Measurements from ENCODE around the gene FAM163A. TPM values are rescaled to one million over a fixed set of nuclear protein-coding genes. Genes with fewer than 3 reads are reported as not detected.

The FAM163A gene
- total and polyA plus RNA-seq, 3 donors from 2014 or later, result 3.5 to 6.6 (median 6.0) TPM

GRCh38 chr1:179776831-179777230, 33.7 kb downstream of the FAM163A start:
- no peaks in the 10 kb centered on the region for H3K27me3 ChIP-seq
- WGBS, 2 donors, result 84 to 93% methylated on average over 2 of the region's 2 CpGs
- no peak overlapping the region for H3K27ac ChIP-seq
- no peak for DNase-seq
- no peaks in the 10 kb centered on the region for H3K9me3 ChIP-seq
- H3K4me1 ChIP-seq, result no peaks in the 10 kb centered on the region
- no peak for TF ChIP-seq POLR2A (IDR thresholded peaks at IDR 0.05)
- no peak for TF ChIP-seq CTCF (IDR thresholded peaks at IDR 0.05)
- H3K4me3 ChIP-seq, result no peak overlapping the region
- H3K36me3 ChIP-seq (ENCODE audit: low read depth, missing control alignments), result no peaks in the 10 kb centered on the region
- intact Hi-C loops (cut with DNase I; ENCODE audit: low total_unique reads), result no loop called here

GRCh38 chr1:179777731-179778130, 34.6 kb downstream of the FAM163A start:
- intact Hi-C loops (cut with DNase I; ENCODE audit: low total_unique reads), result no loop called here
- no peaks in the 10 kb centered on the region for H3K4me1 ChIP-seq
- H3K9me3 ChIP-seq, result no peaks in the 10 kb centered on the region
- no peak for DNase-seq
- no peaks in the 10 kb centered on the region for H3K36me3 ChIP-seq (ENCODE audit: low read depth, missing control alignments)
- H3K4me3 ChIP-seq, result no peak overlapping the region
- 87 to 94% methylated on average over 3 of the region's 3 CpGs for WGBS, 2 donors
- TF ChIP-seq CTCF (IDR thresholded peaks at IDR 0.05) (no peak), POLR2A (IDR thresholded peaks at IDR 0.05) (no peak)
- no peak overlapping the region for H3K27ac ChIP-seq
- no peaks in the 10 kb centered on the region for H3K27me3 ChIP-seq

GRCh38 chr1:179779645-179780272, 36.7 kb downstream of the FAM163A start:
- H3K4me3 ChIP-seq, result no peak overlapping the region
- peak; percentile 40 for DNase-seq
- intact Hi-C loops (cut with DNase I; ENCODE audit: low total_unique reads), result no loop called here
- no peaks in the 10 kb centered on the region for H3K9me3 ChIP-seq
- H3K27me3 ChIP-seq, result no peaks in the 10 kb centered on the region
- H3K36me3 ChIP-seq (ENCODE audit: low read depth, missing control alignments), result no peaks in the 10 kb centered on the region
- WGBS, 2 donors, result 73 to 80% methylated on average over 2 of the region's 2 CpGs
- TF ChIP-seq POLR2A (IDR thresholded peaks at IDR 0.05) (no peak), CTCF (IDR thresholded peaks at IDR 0.05) (no peak)
- no peaks in the 10 kb centered on the region for H3K4me1 ChIP-seq
- H3K27ac ChIP-seq, result no peak overlapping the region

DNA sequence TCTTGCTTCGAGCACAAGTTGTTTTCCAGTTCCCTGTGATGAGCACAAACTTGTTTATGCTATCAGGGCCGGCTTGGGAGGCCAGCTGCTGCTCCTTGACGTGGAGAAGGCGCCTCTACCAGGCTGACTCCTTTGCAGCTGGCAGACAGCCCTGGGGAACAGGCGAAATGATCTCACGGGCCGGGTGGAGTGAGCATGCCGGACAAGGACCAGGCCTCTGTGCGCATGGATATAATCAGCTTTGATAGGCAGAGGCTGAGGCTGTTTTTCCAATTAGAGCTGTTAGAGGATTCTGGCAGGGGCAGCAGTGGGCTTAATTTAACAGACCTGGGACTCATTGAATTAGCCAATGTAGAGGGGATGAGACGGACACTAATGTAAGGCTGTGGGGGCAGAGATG, 38.9 kb downstream of the FAM163A start:
- Histone ChIP-seq H3K9me3 (no peaks in the 10 kb centered on the region), H3K27me3 (no peaks in the 10 kb centered on the region), H3K4me3 (no peak overlapping the region), H3K4me1 (no peaks in the 10 kb centered on the region), H3K36me3 (ENCODE audit: low read depth, missing control alignments) (no peaks in the 10 kb centered on the region), H3K27ac (no peak overlapping the region)
- TF ChIP-seq CTCF (IDR thresholded peaks at IDR 0.05) (no peak), POLR2A (IDR thresholded peaks at IDR 0.05) (no peak)
- DNase-seq, result peak; percentile 75
- intact Hi-C loops (cut with DNase I; ENCODE audit: low total_unique reads), result no loop called here
- WGBS, 2 donors, result 23 to 56% methylated on average over 10 of the region's 10 CpGs

DNA sequence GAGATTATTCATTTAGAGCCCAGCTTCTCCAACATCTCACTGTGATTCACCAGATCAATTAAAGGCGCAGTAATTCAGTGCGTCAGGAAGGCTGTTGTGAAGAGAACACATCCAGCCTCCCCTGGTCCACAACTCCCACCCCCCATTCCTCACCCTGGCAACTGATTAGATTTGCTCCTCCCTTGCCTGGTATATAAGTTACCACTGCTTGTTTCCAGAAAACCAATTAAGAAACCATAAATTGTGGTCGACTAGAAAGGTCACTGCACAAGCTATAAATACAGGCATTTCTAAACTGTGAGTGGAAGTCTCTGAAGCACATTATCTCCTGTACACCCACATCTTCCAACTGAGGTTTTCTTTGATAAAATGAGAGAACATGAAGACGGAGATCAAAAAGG, 41.9 kb downstream of the FAM163A start:
- intact Hi-C loops (cut with DNase I; ENCODE audit: low total_unique reads), result no loop called here
- H3K4me1 ChIP-seq, result no peaks in the 10 kb centered on the region
- TF ChIP-seq POLR2A (IDR thresholded peaks at IDR 0.05), result no peak
- TF ChIP-seq CTCF (IDR thresholded peaks at IDR 0.05), result no peak
- H3K27ac ChIP-seq, result no peak overlapping the region
- H3K9me3 ChIP-seq, result no peaks in the 10 kb centered on the region
- H3K36me3 ChIP-seq (ENCODE audit: low read depth, missing control alignments), result no peaks in the 10 kb centered on the region
- DNase-seq, result no peak
- H3K4me3 ChIP-seq, result no peak overlapping the region
- no peaks in the 10 kb centered on the region for H3K27me3 ChIP-seq
- WGBS, 2 donors, result 65 to 67% methylated on average over 4 of the region's 4 CpGs

Measured in testis (tissue), 3 donors.